ENCODE data around the gene SLC29A1. TPM values are rescaled to one million over a fixed set of nuclear protein-coding genes. Genes with fewer than 3 reads are reported as not detected.

The SLC29A1 gene
- total RNA-seq, 1 donor from 2014 or later: 36.1 TPM

GRCh38 chr6:44199883-44200282 is 23.5 kb upstream of the SLC29A1 start:
- Histone ChIP-seq H3K36me3 (ENCODE audit: control insufficient read depth, insufficient read depth, low read length) (no peaks in the 10 kb centered on the region), H3K27me3 (ENCODE audit: control insufficient read depth, insufficient read depth, low read length) (no peaks in the 10 kb centered on the region), H3K4me3 (ENCODE audit: low read depth, low read length) (no peak overlapping the region)
- TF ChIP-seq, protein P1, sequence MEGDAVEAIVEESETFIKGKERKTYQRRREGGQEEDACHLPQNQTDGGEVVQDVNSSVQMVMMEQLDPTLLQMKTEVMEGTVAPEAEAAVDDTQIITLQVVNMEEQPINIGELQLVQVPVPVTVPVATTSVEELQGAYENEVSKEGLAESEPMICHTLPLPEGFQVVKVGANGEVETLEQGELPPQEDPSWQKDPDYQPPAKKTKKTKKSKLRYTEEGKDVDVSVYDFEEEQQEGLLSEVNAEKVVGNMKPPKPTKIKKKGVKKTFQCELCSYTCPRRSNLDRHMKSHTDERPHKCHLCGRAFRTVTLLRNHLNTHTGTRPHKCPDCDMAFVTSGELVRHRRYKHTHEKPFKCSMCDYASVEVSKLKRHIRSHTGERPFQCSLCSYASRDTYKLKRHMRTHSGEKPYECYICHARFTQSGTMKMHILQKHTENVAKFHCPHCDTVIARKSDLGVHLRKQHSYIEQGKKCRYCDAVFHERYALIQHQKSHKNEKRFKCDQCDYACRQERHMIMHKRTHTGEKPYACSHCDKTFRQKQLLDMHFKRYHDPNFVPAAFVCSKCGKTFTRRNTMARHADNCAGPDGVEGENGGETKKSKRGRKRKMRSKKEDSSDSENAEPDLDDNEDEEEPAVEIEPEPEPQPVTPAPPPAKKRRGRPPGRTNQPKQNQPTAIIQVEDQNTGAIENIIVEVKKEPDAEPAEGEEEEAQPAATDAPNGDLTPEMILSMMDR (IDR thresholded peaks at IDR 0.05; ENCODE audit: insufficient read depth, low read length, poor library complexity, severe bottlenecking): no peak
- no peak for DNase-seq (ENCODE audit: low read depth)

DNA sequence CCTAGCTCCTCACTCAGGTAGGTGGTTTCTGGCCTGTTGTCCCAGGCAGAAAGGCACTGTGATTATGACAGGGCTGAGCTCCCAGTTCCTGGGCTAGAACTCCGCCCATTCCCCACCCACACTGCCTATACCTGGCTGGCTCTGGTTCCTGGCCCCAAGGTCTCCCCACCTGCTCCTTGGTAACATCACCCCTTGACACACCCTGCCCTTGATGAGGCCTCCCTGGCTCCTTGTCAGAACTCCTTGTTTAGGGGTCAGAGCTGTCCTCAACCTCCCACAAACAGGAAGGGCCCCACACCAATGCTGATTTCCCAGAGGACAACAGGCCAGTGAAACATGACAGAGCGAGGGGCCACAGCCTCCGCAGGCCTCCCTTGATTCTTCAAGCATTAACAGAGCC is 22.2 kb upstream of the SLC29A1 start:
- no peak for DNase-seq (ENCODE audit: low read depth)
- TF ChIP-seq, protein P1 (IDR thresholded peaks at IDR 0.05; ENCODE audit: insufficient read depth, low read length, poor library complexity, severe bottlenecking): no peak
- no peak overlapping the region for H3K4me3 ChIP-seq (ENCODE audit: low read depth, low read length)

DNA sequence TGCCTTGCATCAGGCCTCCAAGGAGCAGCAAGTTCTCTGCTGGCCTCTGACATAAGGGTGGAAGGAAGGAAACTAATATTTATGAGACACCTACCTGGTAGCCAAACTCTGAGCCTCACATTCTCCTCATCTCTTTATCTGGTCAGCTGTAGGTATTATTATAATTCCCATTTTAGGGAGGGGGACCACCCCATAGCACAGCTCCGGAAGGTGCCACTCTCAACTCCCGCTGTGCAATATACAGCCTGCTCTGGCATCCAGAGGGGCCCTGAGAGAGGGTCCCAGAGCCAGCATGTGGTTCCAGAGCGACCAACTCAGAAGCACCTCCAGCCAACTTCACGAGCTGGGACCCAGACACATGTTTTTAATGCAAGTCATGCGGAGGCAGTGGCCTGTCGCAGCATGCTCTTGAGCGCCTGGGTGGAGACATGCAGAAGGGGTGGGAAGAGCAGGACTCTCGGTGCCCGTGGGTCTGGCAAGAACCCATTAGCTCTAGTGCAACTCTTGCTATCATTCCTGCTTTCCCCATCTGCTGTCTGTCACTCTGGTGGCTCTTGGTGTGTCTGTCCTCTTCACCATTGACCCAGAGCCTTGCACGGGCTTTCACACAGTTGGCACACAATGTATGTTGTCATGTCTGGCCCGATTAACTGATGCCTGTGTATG is 21.6 kb upstream of the SLC29A1 start:
- DNase-seq (ENCODE audit: low read depth): no peak
- H3K36me3 ChIP-seq (ENCODE audit: control insufficient read depth, insufficient read depth, low read length): no peaks in the 10 kb centered on the region
- no peaks in the 10 kb centered on the region for H3K27me3 ChIP-seq (ENCODE audit: control insufficient read depth, insufficient read depth, low read length)
- no peak overlapping the region for H3K4me3 ChIP-seq (ENCODE audit: low read depth, low read length)
- TF ChIP-seq, protein P1 (IDR thresholded peaks at IDR 0.05; ENCODE audit: insufficient read depth, low read length, poor library complexity, severe bottlenecking): no peak

More for the DNA sequence above, 22.2 kb upstream of the SLC29A1 start:
- Histone ChIP-seq H3K27me3 (ENCODE audit: control insufficient read depth, insufficient read depth, low read length) (no peaks in the 10 kb centered on the region), H3K36me3 (ENCODE audit: control insufficient read depth, insufficient read depth, low read length) (no peaks in the 10 kb centered on the region)

DNA sequence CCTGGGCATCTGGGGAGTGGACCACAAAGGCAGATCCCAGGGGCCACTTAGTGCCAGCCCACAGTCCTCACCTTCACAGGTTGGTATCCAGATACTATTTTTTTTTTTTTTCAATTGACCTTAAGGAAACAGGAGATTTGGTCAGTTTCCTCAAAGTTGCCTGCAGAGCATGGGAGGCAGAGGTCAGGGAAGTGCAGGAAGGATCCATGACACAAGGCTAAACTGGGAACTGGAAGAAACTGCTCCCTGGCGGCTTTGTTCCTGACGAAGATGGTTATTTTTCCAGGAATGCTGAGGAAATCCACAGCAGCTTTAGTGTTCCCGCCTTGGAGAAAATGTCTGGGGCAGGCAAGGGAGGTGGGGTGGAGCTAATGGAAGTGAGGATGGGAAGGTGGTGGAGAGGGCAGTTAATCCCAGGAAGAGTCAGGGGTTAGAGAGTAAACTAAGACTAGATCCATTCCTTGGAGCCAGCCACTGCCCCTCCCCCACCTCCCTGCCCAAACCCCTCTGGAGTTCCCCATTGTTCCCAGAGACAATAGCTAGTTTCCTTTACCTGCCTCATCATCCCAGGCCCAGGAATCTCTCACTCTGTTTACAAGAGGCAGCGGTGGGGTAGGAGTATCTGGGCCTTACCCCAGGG is 20.9 kb upstream of the SLC29A1 start:
- Histone ChIP-seq H3K36me3 (ENCODE audit: control insufficient read depth, insufficient read depth, low read length) (no peaks in the 10 kb centered on the region), H3K27me3 (ENCODE audit: control insufficient read depth, insufficient read depth, low read length) (no peaks in the 10 kb centered on the region), H3K4me3 (ENCODE audit: low read depth, low read length) (no peak overlapping the region)
- DNase-seq (ENCODE audit: low read depth): no peak
- TF ChIP-seq, protein P1 (IDR thresholded peaks at IDR 0.05; ENCODE audit: insufficient read depth, low read length, poor library complexity, severe bottlenecking): no peak

- no peak for DNase-seq (ENCODE audit: low read depth)
- Histone ChIP-seq H3K36me3 (ENCODE audit: control insufficient read depth, insufficient read depth, low read length) (no peaks in the 10 kb centered on the region), H3K27me3 (ENCODE audit: control insufficient read depth, insufficient read depth, low read length) (no peaks in the 10 kb centered on the region), H3K4me3 (ENCODE audit: low read depth, low read length) (no peak overlapping the region)
- TF ChIP-seq, protein P1 (IDR thresholded peaks at IDR 0.05; ENCODE audit: insufficient read depth, low read length, poor library complexity, severe bottlenecking): no peak
Measured at GRCh38 chr6:44202972-44203750, 20.2 kb upstream of the SLC29A1 start.
